Measurements from ENCODE around the gene TMSB15B.
A peak's percentile ranks its signal among the peaks of the same experiment; 100 is the strongest.
"Not testable (repeated sequence)": the region's sequence is repeated elsewhere in the genome, so short reads cannot be mapped to it uniquely, and the experiment has no call there.

The TMSB15B gene

GRCh38 chrX:103962411-103963278 is at the start of gene TMSB15B:
TMSB15B (plus strand) TSS chrX:103962627.
- DNase-seq = not testable (repeated sequence)

- no peak for DNase-seq
These were observed 48.9 kb upstream of the TMSB15B start for GRCh38 chrX:103913356-103914020.

GRCh38 chrX:103918050-103918449 is 44.4 kb upstream of the TMSB15B start:
- DNase-seq = peak; percentile 14

GRCh38 chrX:103918571-103919269 is 43.7 kb upstream of the TMSB15B start:
- DNase-seq = peak; percentile 52

- DNase-seq = no peak
These were observed 43.2 kb upstream of the TMSB15B start for GRCh38 chrX:103919270-103919637.

GRCh38 chrX:103920515-103920914 is 41.9 kb upstream of the TMSB15B start:
- not testable (repeated sequence) for DNase-seq

- no peak for DNase-seq
These were observed 35.4 kb upstream of the TMSB15B start for GRCh38 chrX:103927030-103927429.

GRCh38 chrX:103927633-103928032 is 34.8 kb upstream of the TMSB15B start:
- DNase-seq = no peak

GRCh38 chrX:103932133-103932532 is 30.3 kb upstream of the TMSB15B start:
- DNase-seq = no peak

- DNase-seq = not testable (repeated sequence)
These were observed 22.2 kb upstream of the TMSB15B start for GRCh38 chrX:103940257-103940656.

GRCh38 chrX:103941201-103941975 is 21.0 kb upstream of the TMSB15B start:
- DNase-seq = peak; percentile 0

- no peak for DNase-seq
These were observed 12.9 kb upstream of the TMSB15B start for GRCh38 chrX:103949506-103949905.

GRCh38 chrX:103953353-103953752 is 9.1 kb upstream of the TMSB15B start:
- no peak for DNase-seq

GRCh38 chrX:103954259-103954658 is 8.2 kb upstream of the TMSB15B start:
- DNase-seq = no peak

GRCh38 chrX:103960599-103960998 is 1.8 kb upstream of the TMSB15B start:
- DNase-seq = not testable (repeated sequence)

- not testable (repeated sequence) for DNase-seq
These were observed 21.1 kb downstream of the TMSB15B start for GRCh38 chrX:103983508-103983907.

GRCh38 chrX:103999234-103999633 is 36.8 kb downstream of the TMSB15B start:
- DNase-seq = no peak

GRCh38 chrX:104008831-104009230 is 46.4 kb downstream of the TMSB15B start:
- DNase-seq = no peak

GRCh38 chrX:104013158-104013557 is 50.7 kb downstream of the TMSB15B start:
- no peak for DNase-seq

GRCh38 chrX:104013606-104014005 is 51.2 kb downstream of the TMSB15B start, which contains the start of gene H2BW1:
H2BW1 (minus strand) TSS chrX:104013708; CDS start chrX:104013576, 132 bp downstream.
- DNase-seq = no peak

GRCh38 chrX:104015576-104015975 is 53.1 kb downstream of the TMSB15B start:
- not testable (repeated sequence) for DNase-seq
